AG08395 (cell line): ENCODE measurements around the gene PAN3.

Experiments used
- DNase-seq: peaks from one replicate; pipeline ENCODE4 v3.0.0; 2012; ENCODE audit warnings: mixed read lengths, low spot score

Gene PAN3

DNA sequence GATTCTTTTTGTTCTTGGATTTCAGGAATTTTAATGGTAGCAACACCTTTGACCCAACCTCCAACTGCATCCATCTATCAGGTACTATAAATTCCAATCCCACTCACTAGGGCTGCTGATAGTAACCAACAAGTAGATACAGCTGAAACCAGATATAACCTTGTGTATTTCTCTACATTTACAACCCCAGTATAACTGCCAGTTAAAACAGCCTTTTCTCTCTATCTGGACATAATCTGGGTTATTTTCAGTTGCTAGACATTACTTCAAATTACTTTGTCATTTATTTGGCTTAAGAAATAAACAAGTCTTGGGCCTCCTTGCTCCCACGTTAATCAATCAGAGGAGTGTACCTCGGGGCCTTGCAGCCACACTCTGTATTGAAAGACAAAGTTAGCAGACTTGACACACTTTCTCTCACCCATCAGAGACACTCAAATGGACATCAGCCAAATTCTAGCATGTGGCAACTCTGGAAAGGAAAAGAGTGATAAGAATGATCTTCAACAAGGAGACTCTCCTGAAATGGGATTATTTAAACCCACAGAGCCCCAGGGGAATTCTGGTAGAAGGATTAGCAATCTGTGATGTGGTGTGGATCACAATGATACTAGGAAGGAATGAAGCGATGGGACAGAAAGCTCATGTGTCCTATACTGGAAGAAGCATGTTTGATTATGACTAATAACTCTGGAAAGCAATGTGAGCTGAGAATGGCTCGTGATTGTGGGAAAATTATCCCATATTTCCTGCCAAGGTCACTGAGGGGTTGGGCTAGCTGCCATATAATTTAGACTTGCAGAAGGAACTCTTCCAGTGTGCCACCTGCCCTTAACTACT lies 199.0 kb downstream of the PAN3 start:
- DNase-seq: peak; percentile 77

- no peak for DNase-seq
These were observed 199.7 kb downstream of the PAN3 start for GRCh38 chr13:28338006-28338574.

- DNase-seq: no peak
These were observed 200.4 kb downstream of the PAN3 start for GRCh38 chr13:28338742-28339141.

- DNase-seq: no peak
These were observed 201.1 kb downstream of the PAN3 start for GRCh38 chr13:28339419-28339818.

DNA sequence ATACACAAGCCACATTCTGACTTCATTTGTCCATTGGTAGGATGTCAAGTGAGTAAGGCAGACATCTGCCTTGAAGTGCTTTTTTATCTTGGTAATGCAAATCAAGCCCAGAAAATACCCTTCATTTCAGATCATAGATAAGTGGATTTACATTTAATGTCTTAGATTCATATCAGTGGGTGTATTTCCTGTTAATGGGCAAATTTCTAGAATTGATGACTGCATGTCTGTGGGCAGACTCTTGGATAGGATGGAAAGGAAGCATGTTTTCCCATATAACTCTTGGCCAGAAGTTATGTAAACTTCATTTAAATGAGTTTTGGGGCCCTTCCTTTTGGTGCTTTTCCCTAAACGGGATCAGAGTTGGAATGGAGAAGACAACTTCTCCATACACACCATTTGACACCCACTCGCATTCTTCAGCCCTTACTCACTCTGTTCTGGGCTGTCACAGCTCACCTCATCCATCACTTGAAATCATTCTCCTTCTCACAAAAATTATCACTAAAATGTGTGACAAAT lies 202.0 kb downstream of the PAN3 start:
- DNase-seq: no peak

DNA sequence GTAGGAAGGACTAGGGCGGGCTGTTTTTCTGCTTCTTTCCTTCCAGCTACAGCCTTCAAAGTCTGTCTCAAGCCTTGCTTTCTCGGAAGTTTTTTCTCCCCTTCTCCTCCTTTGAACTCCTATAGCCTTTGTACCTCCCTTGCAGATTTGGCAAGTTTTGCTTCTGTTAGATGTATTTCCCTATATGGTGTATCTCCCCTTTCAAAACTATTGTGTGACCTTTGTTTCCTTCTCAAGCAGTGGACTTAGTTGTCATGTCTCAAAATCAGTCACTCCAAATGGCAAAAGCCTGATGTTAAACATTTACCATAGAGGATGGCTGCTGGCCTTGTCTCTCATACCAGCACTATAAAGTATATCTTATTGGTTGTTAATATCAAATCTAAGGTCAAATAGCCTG lies 203.9 kb downstream of the PAN3 start:
- no peak for DNase-seq

GRCh38 chr13:28344163-28344562 lies 205.8 kb downstream of the PAN3 start:
- DNase-seq: no peak
